SK-N-MC (cell line): ENCODE data around the gene CDH22.

Source experiments
- DNase-seq: peaks from one replicate; pipeline ENCODE4 v3.0.0-alpha.2; 2011; ENCODE audit warnings: low read depth, low spot score
- H3K27ac ChIP-seq: fragments of 200-600 bp; sonication (generic); 2 replicates; pipeline ENCODE4 v1.5.1; 2016; ENCODE audit warnings: mixed run types
- H3K36me3 ChIP-seq: fragments of 200-600 bp; sonication (generic); 2 replicates; pipeline ENCODE4 v1.6.1; 2017; ENCODE audit warnings: antibody characterized with exemption, low read length, mixed read lengths; ENCODE audit not compliant: insufficient read depth
- H3K4me3 ChIP-seq: fragments of 200-600 bp; sonication (generic); 2 replicates; pipeline ENCODE4 v1.5.1; 2016
- H3K9ac ChIP-seq: fragments of 200-600 bp; sonication (generic); 2 replicates; pipeline ENCODE4 v1.8.0; 2017; ENCODE audit warnings: mixed run types, mixed read lengths; ENCODE audit not compliant: insufficient read length
- H3K9me3 ChIP-seq: fragments of 200-600 bp; sonication (generic); 2 replicates; pipeline ENCODE4 v1.6.1; 2017; ENCODE audit warnings: low read depth, mild to moderate bottlenecking, antibody characterized with exemption, low read length, moderate library complexity, mixed read lengths
- EZH2 ChIP-seq: fragments of 200-600 bp; sonication (generic); IDR thresholded peaks from one replicate; pipeline ENCODE4 v1.6.1; 2017; ENCODE audit warnings: antibody characterized with exemption
- FOXP2 ChIP-seq: optimal IDR thresholded peaks from 2 replicates; pipeline ENCODE3; 2011; ENCODE audit warnings: mild to moderate bottlenecking, moderate library complexity; ENCODE audit not compliant: insufficient read depth; ENCODE audit errors: extremely low read length, control extremely low read depth
- POLR2AphosphoS5 ChIP-seq: IDR thresholded peaks from 2 replicates; pipeline ENCODE4 v1.6.1; 2012; ENCODE audit warnings: mild to moderate bottlenecking, low read depth, low read length, borderline replicate concordance

CDH22 gene

GRCh38 chr20:46242390-46242789 is 65.9 kb downstream of the CDH22 start:
- Histone ChIP-seq H3K27ac (no peak overlapping the region), H3K4me3 (no peak overlapping the region), H3K36me3 (no peaks in the 10 kb centered on the region), H3K9me3 (no peaks in the 10 kb centered on the region), H3K9ac (no peak overlapping the region)
- no peak for TF ChIP-seq EZH2
- no peak for TF ChIP-seq FOXP2
- TF ChIP-seq POLR2AphosphoS5, result no peak
- no peak for DNase-seq

GRCh38 chr20:46240881-46241280 is 67.4 kb downstream of the CDH22 start:
- no peak overlapping the region for H3K27ac ChIP-seq
- H3K4me3 ChIP-seq, result no peak overlapping the region
- DNase-seq, result no peak
- TF ChIP-seq POLR2AphosphoS5 (no peak), FOXP2 (no peak), EZH2 (no peak)
- H3K9me3 ChIP-seq, result no peaks in the 10 kb centered on the region
- no peak overlapping the region for H3K9ac ChIP-seq
- H3K36me3 ChIP-seq, result no peaks in the 10 kb centered on the region

- no peak for DNase-seq
- Histone ChIP-seq H3K27ac (no peak overlapping the region), H3K4me3 (no peak overlapping the region), H3K9me3 (no peaks in the 10 kb centered on the region), H3K36me3 (no peaks in the 10 kb centered on the region), H3K9ac (no peak overlapping the region)
- no peak for TF ChIP-seq POLR2AphosphoS5
- no peak for TF ChIP-seq EZH2
- no peak for TF ChIP-seq FOXP2
Measured at GRCh38 chr20:46240065-46240464, 68.2 kb downstream of the CDH22 start.

GRCh38 chr20:46237736-46238135 is 70.6 kb downstream of the CDH22 start:
- no peak for TF ChIP-seq POLR2AphosphoS5
- TF ChIP-seq FOXP2, result no peak
- TF ChIP-seq EZH2, result no peak
- Histone ChIP-seq H3K9ac (no peak overlapping the region), H3K27ac (no peak overlapping the region), H3K4me3 (no peak overlapping the region), H3K36me3 (no peaks in the 10 kb centered on the region), H3K9me3 (no peaks in the 10 kb centered on the region)
- no peak for DNase-seq

GRCh38 chr20:46237227-46237626 is 71.1 kb downstream of the CDH22 start:
- no peak for DNase-seq
- H3K4me3 ChIP-seq, result no peak overlapping the region
- no peak for TF ChIP-seq EZH2
- TF ChIP-seq POLR2AphosphoS5, result no peak
- no peak for TF ChIP-seq FOXP2

GRCh38 chr20:46235077-46235476 is 73.2 kb downstream of the CDH22 start:
- Histone ChIP-seq H3K27ac (no peak overlapping the region), H3K4me3 (no peak overlapping the region), H3K36me3 (no peaks in the 10 kb centered on the region), H3K9me3 (no peaks in the 10 kb centered on the region), H3K9ac (no peak overlapping the region)
- no peak for TF ChIP-seq POLR2AphosphoS5
- TF ChIP-seq FOXP2, result no peak
- TF ChIP-seq EZH2, result no peak
- no peak for DNase-seq

More at GRCh38 chr20:46237227-46237626, 71.1 kb downstream of the CDH22 start:
- no peaks in the 10 kb centered on the region for H3K36me3 ChIP-seq
- H3K27ac ChIP-seq, result no peak overlapping the region
- no peak overlapping the region for H3K9ac ChIP-seq
- H3K9me3 ChIP-seq, result no peaks in the 10 kb centered on the region

GRCh38 chr20:46233701-46234100 is 74.6 kb downstream of the CDH22 start:
- no peak for DNase-seq
- TF ChIP-seq FOXP2 (no peak), EZH2 (no peak), POLR2AphosphoS5 (no peak)
- H3K9ac ChIP-seq, result no peak overlapping the region
- H3K4me3 ChIP-seq, result no peak overlapping the region
- no peaks in the 10 kb centered on the region for H3K36me3 ChIP-seq
- no peak overlapping the region for H3K27ac ChIP-seq
- no peaks in the 10 kb centered on the region for H3K9me3 ChIP-seq

GRCh38 chr20:46232539-46232938 is 75.8 kb downstream of the CDH22 start:
- no peak for TF ChIP-seq EZH2
- no peaks in the 10 kb centered on the region for H3K9me3 ChIP-seq
- no peak for DNase-seq
- no peaks in the 10 kb centered on the region for H3K36me3 ChIP-seq
- H3K4me3 ChIP-seq, result no peak overlapping the region
- H3K9ac ChIP-seq, result no peak overlapping the region
- no peak overlapping the region for H3K27ac ChIP-seq

GRCh38 chr20:46230801-46231282 is 77.5 kb downstream of the CDH22 start:
- no peak overlapping the region for H3K27ac ChIP-seq
- no peak overlapping the region for H3K9ac ChIP-seq
- TF ChIP-seq FOXP2 (no peak), POLR2AphosphoS5 (no peak), EZH2 (no peak)
- H3K4me3 ChIP-seq, result no peak overlapping the region
- no peak for DNase-seq
- H3K36me3 ChIP-seq, result no peaks in the 10 kb centered on the region
- no peaks in the 10 kb centered on the region for H3K9me3 ChIP-seq
